ENCODE results near the gene HDLBP.

HDLBP gene

DNA sequence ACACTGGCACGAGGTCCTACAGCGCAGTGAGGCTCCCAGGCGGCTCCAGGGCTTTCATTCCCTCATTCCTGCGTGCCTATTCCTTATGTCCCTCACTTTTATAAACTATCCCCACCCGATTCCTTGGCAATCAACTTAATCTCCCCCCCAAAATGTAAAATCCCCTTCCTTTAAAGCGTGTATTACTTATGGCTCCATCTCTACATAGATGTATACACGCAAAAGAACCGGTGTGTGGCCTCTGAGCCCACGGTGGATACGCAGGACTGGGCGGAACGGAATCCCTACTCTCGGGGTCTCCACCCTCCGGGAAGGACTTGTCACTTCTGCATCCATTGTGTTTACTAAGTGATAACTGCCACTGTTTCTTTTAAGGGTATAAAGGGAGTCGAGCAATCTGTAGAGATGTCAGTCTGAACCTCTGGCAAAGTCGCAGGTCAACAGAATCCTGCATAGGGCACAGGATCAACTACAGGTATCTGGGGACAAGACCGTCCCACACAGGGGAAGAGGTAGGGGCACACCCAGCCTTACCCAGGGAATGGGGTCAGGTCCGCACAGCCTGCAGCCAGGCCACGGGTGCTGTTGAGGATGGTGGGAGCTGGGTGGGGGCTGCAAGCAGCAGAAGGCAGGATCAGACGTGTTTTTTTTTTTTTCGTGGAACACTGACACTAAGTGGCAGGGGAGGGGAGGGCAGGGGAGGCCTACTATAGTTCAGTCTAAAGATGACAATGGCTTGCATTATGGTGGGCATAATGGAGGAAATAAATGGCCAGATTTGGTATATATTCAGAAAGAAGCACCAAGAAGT lies 42.1 kb downstream of the HDLBP start:
- no peak for DNase-seq

DNA sequence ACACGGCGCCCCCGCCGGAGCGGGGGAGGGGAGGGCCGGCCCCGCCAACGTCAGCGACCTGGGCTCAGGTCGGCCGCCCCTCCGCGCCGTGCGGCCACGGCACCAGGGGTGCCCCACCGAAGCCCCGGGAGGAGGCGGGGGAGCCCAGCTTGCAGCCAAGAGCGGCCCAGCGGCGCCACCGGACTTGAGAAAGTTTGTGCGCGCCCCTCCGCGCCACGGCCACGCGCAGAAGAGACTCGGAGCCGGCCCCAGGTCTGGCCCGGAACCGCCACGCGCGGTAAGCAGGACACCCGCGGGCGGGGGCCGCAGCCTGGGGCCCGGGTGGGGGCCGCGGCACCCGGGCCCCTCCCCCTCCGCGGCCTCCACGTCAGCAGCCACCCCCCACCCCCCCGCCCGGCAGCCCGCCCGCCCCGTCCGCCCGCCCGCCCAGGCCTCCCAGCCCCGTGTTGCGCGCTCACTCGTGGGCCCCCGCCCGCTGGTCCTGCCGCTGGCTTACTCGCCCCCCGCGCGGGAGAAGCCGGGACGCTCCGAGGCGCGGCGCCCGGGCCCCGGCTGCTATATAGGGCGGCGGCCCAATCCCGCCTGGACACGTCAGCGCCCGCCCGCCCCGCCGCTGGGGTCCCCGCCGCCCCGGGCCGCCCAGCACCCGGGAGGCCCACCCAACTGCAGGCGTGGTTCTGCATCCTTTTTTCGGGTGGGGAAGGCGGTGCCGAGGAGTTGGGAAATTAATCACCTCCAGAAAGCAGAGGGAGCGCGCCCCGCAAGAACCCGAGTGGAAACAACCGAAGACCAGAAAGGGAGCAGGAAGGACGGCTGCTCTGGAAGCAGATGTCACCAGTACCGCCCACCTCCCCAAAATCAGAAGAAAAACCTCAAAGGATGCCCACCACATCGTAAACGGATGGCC lies 42.9 kb downstream of the HDLBP start:
- DNase-seq: no peak

DNA sequence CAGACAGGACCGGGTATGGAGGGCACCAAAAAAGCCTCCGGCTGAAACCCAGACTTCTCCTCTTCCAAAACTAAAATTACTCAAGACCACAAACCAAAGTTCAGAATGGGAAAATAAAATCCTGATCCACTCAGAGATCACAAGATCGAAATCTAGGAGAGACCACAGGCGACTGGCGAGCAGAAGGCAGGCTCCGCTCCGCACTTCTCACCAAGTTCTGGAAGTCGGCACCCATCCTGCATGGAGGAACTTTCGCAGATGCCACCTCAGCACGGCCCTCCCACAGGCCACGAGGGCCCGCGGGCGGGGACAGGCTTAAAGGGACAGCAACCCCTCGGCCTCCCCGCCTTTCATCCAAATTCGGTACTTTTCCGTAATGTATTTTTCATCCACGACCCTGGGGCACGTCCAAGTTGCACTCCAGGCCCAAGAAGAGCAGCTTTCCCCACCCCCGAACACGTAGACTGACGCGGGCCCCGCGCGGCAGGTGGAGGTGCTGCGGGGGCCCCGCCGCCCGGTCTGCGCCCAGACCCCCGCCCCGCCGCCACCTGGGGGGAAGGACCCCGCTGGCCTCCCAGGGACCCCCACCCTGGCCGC lies 43.7 kb downstream of the HDLBP start:
- DNase-seq: no peak

DNA sequence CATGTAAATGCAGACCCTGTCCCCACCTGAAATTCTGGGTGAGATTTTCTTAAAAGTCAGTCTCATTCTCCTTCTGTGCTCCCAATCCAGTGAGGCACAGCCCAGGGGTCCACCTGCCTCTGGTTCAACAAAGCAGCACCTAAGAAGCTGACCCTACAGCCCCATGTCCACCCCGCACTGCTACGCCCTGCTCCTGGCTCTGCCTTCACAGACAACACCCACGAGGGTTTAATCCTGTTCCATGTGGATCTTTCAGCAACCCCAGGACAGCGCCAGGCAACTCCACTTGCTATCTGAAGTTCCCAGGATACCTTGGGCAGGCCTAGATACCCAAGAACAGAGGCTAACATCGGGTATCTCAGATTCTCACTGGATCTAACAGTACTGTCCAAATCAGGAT lies 44.9 kb downstream of the HDLBP start:
- DNase-seq: no peak

DNA sequence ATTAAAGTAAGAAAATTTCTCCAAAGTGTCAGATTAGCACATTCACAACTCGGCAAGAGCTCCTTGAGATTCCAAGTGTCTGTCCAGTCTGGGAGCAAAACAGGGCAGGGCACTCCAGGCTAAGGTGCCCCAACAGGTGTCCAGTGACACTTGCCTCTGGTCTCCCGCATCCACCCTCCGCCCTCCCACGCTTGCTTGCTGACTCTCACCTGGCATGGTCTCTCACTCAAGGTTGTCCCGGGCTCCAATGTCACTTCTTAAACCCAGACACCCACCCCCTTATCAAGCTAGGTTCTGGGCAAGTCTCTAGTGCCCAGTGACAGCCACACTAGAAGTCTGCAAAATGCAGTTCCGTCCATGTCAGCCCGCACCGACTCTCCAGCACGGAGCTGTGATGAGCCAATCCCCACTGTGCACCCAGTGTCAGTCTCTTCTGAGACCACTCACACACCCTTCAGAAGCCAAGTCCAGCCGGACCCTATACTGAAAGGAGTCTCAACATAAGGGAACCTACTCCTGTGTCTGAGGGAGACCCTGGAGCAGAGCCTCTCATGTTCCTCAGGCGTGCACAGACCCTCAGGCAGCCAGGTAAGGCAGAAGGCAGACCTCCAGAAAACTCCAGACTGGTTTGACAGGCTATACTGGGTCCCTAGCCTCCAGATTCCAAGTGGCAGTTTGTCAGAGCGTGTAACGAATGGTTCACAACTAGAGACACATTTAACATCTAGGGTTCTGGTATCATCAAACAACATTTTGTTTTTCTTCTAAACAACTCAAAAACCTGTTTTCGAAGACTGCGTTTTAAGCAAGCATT lies 45.6 kb downstream of the HDLBP start:
- DNase-seq: no peak

DNA sequence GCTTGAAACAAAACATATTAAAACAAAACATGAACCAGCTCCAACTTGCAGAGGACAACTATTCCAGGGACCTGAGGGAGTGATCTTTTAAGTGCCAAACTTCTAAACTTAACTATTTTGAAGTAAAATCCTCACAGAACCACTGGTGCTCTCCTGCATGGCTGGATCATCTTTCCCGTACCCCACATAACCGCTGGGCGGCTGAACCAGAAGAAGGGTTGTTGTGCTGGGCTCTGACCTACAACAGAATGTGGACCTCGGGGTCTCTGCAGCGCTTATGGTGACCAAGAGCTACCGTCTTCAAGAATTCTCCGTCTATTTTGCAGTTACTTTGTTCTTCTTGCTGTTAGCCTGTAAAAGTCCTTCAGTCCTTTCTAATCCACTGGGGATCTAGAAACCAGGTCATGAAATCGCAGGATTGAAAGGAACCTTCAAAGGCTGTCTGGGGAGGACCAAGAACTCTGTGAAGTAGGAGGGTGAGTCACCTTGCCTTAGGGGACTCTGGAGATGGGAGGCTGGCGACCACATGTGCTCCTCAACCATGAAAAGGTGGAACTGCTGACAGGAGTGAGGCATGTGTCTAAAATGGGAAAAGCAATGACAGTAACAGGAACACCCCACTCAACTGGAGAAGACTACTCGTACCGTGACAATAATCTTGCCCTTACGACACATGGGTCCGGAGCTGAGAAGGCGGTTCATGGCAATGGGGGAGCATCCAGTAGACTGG lies 46.6 kb downstream of the HDLBP start:
- no peak for DNase-seq

DNA sequence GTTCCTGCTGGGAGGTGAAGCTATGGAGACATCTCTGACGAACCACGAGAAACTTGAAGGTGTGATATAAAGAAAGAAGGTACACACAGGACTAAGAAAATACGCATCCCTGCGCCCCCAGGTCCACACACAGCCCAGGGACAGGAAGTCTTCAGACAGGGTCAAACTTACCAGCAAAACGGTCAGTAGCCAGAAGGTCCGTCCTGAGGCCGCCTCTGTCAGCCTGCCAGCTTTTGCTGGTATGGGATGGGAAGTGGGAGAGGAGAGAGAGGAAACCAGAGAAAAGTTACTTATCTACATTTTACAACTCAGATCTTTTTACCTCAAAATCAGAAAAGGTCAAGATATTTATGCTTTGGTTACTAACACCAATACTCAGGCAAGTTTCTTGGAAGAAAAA lies 47.2 kb downstream of the HDLBP start:
- no peak for DNase-seq

DNA sequence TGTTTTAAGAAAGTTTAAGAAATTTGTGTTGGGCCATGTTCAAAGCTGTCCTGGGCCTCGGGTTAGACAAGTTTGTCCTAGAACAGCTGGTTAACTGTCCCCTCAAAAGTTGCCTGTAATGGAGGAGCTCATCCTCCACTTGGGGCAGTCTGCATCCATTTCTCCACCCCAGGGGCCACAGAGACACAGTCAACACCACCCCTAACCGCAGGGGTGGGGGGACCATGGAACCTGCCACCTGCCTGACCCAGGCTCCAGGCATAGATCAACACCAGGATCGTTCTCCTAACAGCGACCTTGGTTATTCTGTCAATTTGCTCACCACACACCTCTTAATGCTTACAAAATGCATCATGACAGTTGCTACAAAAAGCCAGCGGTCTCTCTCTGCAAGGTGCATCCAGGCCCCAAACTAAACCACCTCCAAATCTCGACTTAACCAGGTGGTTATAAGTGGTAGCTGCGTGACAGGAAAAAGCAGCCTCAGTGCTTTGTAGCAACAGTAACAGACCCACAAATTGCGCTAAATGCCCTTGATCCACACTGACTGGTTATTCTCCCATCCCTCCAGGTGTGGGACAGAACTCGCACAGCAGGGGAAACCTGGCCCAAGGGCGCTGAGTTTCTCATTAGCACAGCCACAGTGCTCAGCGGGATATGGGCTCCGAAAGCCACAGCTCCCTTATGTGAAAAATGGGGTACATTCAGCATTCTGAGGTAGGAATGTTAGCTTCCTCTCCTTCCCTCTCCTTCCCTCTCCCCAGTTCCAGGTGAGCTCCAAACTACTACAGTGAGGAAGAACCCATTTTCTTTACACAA lies 48.0 kb downstream of the HDLBP start:
- no peak for DNase-seq

DNA sequence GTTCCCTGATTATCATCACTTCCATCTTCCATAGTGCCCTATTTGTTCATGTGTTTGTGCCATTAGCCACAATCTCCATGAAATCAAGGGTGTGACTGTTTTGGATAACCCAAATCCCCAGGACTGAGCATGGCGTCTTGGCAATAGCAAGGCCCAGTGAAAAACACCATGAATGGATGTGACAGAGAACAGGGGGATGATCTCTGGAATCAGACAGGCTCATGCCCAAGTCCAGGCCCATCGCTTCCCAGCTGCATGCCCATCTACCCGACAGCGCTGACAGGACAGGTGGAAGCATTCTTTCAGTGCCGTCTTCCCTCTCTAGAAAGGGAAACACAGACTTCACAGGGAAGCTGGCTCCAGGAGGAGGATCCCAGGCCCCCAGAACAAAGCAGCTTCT lies 50.0 kb downstream of the HDLBP start:
- DNase-seq: no peak

DNA sequence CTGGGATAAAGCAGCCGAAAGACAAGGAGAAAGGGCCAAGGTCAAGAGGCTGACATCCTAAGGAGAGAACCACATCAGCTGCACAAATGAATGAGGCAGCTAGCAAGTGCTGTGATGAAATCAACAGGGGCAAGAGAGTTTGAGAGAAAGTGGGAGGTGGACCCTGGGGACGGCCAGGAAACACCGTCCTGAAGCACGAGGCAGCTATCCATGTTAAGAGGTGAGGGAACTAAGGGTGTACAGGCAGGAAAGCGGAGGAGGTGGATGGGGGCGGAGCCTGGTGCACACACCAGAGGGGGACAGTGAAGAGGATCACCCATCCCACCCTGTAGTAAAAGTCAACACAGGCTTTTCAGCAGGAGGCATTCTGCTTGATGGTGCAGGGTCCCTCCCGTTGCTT lies 52.4 kb downstream of the HDLBP start:
- DNase-seq: no peak

DNA sequence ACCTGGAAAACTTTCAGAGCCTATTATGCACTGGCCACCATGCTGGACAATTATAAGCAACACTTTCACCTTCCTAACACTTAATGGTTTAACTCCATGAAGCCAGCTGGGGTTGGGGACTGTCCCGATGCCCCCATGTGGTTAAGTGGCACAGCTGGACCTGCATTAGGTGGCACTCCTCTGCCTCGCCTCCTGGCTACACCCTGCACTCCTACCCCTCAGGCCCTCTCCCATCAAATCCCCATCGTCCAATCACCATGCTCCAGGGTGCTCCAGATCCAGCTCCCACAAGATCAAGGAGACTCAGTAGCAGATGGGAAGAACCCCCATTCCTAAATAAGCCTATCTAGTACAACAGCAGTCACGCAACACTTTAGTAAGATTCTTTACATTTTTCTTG lies 53.8 kb downstream of the HDLBP start:
- no peak for DNase-seq

DNA sequence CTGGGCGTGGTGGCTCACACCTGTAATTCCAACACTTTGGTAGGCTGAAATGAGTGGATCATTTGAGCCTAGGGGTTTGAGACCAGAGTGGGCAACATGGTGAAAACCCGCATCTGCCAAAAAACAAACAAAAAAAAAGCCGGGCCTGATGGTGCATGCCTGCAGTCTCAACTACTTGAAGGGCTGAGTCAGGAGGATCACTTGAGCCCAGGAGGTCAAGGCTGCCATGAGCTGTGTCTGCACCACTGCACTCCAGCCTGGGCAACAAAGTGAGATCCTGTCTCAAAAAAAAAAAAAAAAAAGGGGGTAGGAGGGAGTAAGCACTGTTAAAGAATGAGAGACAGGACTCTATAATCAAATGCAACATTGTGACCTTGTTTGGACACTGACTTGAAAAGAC lies 54.6 kb downstream of the HDLBP start:
- no peak for DNase-seq

DNA sequence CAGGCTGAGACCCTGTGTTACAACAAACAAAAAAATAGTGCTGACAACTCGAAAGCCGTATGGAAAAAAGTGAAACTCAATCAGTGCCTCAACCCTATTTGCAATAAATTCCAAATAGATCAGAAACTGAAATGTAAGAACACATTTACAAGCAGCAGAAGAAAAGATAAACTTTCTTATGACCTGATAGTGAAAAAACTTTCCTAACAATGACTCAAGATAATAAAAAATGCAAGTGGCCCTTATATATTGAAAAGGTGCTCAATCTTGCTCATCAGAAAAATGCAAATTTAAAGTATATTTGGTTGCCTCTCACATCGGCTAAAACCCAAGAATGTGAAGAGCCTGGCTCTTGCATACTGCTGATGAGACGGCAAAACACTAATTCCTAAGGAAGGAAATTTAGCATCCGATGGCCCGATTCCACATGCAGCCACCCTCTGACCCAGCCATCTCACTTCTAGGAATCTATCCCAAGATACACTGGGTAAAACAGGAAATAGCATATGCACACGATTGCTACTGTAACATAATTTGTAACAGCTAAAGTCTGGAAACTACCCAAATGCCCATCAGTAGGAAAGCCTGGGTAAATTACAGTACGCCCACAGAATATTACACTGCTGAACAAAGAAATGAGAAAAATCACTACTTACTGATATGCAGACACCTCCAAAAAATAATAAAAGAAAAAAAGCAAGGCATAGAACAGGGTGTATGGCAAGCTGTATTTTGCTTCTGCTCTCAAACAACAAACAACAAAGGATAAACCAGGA lies 56.8 kb downstream of the HDLBP start:
- no peak for DNase-seq

DNA sequence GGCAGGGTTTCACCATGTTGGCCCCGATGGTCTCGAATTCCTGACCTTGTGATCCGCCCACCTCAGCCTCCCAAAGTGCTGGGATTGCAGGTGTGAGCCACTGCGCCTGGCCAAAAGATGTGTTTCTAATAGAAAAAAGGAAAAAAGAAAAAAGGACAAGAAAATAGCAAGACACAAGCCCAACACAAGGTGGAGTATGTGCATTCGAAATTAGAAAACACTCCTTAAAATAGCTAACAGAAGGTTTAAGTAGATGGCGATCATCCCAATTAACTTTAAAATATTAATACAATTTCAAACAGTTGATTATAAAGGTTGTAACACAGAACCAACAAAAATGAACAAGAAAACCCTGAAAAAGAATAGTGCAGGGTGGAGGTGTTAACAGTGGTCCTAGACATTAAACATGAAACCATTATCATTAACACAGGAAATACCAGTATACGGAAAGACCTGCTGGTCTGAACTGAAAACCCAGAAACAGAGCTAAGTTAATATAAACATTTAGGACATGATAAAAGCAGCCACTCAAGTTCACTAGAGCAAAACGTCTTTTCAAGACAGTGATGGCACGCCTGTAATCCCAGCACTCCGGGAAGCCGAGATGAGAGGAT lies 57.9 kb downstream of the HDLBP start:
- DNase-seq: no peak

DNA sequence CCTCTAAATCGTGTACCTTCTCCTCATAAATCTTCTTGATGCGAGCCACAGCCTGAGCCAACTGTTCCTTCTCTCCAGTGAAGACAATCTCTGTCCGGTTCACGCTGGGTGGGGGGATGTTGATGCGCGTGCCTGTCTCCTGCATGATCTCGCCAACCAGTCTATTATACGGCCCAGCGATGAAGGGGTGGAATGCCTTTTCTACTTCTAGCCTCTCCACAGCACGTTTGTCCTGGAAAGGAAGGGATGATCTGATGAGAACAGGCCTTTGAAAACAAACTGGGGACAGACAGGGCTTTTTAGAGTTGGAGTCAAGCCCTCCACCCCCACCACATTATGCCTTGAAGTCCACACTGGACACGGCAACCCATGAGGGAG lies 59.3 kb downstream of the HDLBP start:
- DNase-seq: no peak

DNA sequence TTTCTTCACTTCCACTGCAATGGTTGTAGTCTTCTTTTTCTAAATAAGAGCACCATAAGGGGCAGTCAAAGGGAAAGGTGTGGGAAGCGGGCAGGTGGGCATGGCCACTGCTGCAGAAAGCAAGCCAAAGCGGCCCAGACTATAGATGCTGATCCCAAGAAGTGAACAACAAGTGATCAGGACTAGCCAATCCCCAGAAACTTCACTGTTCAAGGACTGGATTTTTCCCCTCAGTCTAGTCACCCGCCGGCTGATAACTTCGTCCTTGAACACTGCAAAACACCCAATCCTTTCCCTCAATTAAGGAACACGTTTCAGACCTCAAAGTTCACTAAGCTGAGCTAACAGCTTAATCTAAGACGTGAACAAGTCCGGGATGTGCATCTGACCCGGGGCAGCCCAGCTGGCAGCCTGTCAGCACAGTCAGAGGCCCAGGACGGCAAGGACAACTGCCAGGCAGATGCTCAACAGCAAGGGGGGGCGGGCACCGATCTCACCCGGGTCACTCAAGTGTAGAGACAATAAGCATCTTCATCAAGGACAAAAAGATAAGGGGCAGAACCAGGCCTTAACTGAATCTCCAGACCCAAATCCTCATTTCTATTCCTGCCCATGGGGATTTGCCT lies 59.8 kb downstream of the HDLBP start:
- no peak for DNase-seq

DNA sequence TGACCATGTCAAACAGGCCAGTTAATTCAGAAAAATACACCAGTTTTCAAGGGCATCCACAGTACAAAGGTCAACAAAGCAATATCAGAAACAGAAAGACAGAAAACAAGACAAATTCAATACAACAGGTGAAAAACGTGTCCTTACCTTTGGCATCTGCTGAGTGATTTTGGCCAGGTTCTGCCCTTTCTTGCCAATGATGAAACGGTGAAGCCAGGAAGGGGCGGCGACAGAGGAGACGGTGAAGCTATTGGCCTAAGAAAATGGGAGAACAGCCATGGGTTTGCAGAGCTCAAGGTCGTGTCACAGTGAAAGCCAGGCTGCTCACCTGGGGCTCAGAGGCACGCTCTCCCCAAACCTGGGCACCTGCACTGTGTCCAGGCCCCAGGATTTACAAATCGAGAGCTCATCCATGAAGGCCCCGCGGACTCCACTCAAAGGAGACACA lies 60.5 kb downstream of the HDLBP start:
- no peak for DNase-seq

DNA sequence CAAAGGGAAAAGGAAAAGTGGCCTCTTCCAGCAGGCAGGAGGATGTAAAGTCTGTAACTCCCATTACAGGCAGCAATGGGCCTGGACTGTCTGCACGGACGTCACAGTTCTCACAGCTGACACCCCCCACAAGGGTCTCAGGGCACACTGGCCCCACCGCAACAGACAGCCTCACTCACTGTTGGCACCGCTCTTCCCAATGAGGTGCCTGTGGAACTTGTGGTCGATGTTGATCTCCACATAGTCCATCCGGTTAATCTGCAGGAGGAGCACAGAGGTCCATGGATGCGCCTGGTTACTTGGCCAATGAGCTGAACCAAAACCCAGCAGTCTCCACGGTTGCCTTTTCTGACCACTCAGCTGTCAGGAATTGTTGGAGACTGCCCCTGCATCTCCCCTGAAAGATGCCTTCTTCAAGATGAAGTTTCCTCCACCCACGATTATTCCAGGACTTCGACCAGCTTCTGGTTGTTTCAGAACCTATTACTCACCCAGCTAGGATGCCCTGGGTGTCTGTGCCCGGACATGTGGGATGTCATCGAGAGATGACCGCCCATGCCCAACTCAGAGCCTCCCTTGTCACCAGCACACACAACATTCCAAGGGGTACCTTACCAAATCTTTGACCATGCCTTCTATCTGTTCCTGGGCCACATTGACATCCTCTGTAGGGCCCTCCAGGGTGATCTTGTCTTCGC lies 62.5 kb downstream of the HDLBP start:
- no peak for DNase-seq

DNA sequence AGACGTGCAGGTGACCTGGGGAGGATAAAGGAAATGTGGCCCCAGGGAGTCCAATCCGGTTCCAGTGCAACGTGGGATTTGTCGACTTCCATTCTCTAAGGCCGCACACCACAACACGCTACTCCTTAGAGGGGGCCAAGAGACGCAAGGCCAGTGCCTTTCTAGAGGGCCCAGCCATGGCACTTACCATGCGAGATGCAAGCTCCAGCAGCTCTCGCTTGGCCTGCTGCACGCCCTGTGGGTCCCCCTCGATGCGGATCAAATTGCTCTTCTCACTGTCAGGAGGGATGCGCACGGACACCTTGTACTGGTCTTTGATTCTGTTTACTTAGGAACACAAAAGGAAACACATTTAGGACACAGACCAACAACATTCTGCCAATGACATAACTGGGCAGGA lies 65.8 kb downstream of the HDLBP start:
- no peak for DNase-seq
